GM12865 (cell line): ENCODE data around the gene TRPC4AP.

ENCODE experiments used
- DNase-seq: peaks from one replicate; pipeline ENCODE4 v3.0.0; 2010; ENCODE audit warnings: low read depth
- H3K4me3 ChIP-seq: 2 replicates; pipeline ENCODE4 v1.5.1; 2011; ENCODE audit warnings: mild to moderate bottlenecking, low read depth, low read length, control low read depth
- CTCF ChIP-seq: IDR thresholded peaks from 2 replicates; pipeline ENCODE4 v1.5.1; 2011; ENCODE audit warnings: low read length, control low read depth, low read depth, inconsistent platforms; ENCODE audit not compliant: insufficient read depth; ENCODE audit errors: missing control alignments

The TRPC4AP gene

GRCh38 chr20:35001596-35002362 lies 90.8 kb downstream of the TRPC4AP start:
- DNase-seq: no peak
- H3K4me3 ChIP-seq: no peak overlapping the region
- peak; percentile 10 for TF ChIP-seq CTCF

DNA sequence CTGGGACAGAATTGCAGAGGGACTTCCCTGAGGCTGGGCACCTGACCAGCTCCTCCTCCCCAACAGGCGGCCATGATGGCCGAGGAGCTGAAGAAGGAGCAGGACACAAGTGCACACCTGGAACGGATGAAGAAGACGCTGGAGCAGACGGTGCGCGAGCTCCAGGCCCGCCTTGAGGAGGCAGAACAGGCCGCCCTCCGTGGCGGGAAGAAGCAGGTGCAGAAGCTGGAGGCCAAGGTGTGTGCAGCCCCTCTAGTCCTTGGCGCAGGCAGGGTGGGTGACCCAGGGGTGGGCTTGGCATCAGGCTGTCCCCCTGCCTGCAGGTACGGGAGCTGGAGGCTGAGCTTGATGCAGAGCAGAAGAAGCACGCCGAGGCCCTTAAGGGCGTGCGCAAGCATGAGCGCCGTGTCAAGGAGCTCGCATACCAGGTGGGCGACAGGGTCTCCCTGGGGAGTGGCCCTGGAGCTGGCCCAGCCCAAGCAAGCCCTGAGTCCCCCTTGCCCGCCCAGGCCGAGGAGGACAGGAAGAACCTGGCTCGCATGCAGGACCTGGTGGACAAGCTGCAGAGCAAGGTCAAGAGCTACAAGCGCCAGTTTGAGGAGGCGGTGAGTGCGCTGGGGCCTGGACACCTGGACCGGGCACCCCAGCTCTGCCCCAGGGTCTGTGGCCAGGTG lies 91.5 kb downstream of the TRPC4AP start:
- no peak for DNase-seq
- TF ChIP-seq CTCF: no peak
- no peak overlapping the region for H3K4me3 ChIP-seq

DNA sequence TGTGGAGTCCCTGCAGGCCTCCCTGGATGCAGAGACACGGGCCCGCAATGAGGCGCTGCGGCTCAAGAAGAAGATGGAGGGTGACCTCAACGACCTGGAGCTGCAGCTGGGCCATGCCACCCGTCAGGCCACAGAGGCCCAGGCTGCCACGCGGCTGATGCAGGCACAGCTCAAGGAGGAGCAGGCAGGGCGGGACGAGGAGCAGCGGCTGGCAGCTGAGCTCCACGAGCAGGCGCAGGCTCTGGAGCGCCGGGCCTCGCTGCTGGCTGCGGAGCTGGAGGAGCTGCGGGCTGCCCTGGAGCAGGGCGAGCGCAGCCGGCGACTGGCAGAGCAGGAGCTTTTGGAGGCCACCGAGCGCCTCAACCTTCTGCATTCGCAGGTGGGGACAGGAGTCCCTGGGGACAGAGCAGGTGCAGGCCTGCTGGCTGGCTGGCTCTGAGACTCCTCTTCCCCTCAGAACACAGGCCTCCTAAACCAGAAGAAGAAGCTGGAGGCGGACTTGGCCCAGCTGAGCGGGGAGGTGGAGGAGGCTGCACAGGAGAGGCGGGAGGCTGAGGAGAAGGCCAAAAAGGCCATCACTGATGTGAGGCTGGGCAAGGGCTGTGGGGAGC lies 92.2 kb downstream of the TRPC4AP start:
- no peak overlapping the region for H3K4me3 ChIP-seq
- DNase-seq: no peak
- no peak for TF ChIP-seq CTCF

DNA sequence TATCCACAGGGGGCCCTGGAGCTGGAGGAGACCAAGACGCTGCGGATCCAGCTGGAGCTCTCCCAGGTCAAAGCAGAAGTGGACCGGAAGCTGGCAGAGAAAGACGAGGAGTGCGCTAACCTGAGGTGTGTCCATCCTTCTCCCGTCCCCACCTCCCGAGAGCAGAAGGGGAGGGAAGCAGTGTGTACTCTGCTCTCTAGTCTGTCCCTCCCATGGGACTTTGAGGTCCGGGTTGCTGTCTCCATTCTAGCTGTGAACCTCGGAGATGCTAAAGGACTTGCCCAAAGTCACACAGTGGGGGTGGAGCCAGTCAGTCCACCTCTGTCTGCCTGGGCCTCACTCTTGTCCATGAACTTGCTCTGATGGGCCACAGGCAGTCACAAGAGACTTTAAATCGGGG lies 92.8 kb downstream of the TRPC4AP start:
- no peak for DNase-seq
- no peak for TF ChIP-seq CTCF
- H3K4me3 ChIP-seq: no peak overlapping the region

DNA sequence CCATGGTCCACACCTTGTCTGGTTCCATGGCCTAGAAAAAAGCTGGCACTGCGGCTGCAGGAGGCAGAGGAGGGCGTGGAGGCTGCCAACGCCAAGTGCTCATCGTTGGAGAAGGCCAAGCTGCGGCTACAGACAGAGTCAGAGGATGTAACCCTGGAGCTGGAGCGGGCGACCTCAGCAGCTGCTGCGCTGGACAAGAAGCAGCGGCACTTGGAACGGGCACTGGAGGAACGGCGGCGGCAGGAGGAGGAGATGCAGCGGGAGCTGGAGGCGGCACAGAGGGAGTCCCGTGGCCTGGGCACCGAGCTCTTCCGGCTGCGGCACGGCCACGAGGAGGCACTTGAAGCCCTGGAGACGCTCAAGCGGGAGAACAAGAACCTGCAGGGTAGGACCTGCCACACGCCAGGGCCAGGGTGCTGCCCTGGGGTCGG lies 93.6 kb downstream of the TRPC4AP start:
- DNase-seq: no peak
- no peak for TF ChIP-seq CTCF
- H3K4me3 ChIP-seq: no peak overlapping the region

DNA sequence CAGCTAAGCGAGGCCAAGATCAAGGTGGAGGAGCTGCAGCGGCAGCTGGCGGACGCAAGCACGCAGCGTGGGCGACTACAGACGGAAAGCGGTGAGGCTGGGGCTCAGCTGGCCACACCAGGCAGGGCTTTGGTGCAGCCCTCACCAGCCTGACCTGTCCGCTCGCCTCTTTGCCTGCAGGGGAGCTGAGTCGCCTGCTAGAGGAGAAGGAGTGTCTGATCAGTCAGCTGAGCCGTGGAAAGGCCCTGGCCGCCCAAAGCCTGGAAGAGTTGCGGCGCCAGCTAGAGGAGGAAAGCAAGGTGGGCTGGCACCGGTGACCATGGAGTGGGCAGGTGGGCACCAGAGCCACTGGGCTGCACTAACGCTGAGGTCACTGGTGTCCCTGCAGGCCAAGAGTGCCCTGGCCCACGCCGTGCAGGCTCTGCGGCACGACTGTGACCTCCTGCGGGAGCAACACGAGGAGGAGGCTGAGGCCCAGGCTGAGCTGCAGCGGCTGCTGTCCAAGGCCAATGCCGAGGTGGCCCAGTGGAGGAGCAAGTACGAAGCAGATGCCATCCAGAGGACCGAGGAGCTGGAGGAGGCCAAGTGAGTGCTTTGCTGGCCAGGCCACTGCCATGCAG lies 94.2 kb downstream of the TRPC4AP start:
- no peak overlapping the region for H3K4me3 ChIP-seq
- TF ChIP-seq CTCF: no peak
- no peak for DNase-seq
